Erythroblast (primary cell): Measurements from ENCODE around the gene MEP1A.

Experiments
- GATA1 ChIP-seq: IDR thresholded peaks from 2 replicates; pipeline ENCODE4 v1.6.1; 2011; ENCODE audit warnings: low read depth, mild to moderate bottlenecking, control low read depth, low read length, moderate library complexity
- POLR2A ChIP-seq: IDR thresholded peaks from 2 replicates; pipeline ENCODE4 v1.6.1; 2011; ENCODE audit warnings: mild to moderate bottlenecking, low read length

DNA sequence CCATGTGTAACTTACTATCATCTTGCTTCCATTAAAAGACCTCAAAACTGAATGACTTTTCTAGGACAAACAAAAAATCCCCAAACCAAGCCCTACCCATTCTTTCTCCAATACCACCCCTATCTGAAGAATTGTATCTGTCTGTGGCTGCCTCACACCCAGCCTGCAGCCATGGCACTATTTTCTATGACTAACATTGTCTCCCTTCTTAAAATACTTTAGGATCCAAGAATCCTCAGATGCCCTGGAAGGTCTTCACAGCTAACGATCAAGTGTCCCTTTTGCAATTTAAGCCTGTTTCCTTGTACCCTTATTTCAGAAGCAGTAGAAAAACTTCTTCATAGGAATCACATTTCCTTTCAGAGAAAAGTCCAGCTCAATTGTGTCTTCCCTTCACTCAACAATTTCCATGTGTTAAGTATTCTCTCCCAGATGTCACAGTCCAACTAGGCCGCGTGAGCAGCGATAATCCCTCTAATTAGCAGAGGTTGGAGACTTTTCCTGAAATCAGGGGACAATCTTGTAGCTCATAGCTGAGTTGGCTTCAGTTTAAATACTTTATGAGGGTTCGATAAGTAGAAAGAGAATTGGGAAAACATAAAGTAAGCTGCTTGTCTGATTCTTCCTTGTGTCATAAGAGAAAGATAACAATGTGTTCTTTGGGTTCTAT, 5.2 kb upstream of the MEP1A start:
- TF ChIP-seq POLR2A (no peak), GATA1 (no peak)
